HG02970 (cell line): ENCODE results near the gene CYP2J2.
"Not testable (repeated sequence)": the region's sequence is repeated elsewhere in the genome, so short reads cannot be mapped to it uniquely, and the experiment has no call there.

Experiments
- ATAC-seq: cut with Tn5 transposase; IDR thresholded peaks from one replicate; pipeline ENCODE4 v1.9.1; 2021; ENCODE audit warnings: mild to moderate bottlenecking, moderate library complexity, moderate number of reproducible peaks; ENCODE audit not compliant: unreplicated experiment, low FRiP score

The CYP2J2 gene, protein sequence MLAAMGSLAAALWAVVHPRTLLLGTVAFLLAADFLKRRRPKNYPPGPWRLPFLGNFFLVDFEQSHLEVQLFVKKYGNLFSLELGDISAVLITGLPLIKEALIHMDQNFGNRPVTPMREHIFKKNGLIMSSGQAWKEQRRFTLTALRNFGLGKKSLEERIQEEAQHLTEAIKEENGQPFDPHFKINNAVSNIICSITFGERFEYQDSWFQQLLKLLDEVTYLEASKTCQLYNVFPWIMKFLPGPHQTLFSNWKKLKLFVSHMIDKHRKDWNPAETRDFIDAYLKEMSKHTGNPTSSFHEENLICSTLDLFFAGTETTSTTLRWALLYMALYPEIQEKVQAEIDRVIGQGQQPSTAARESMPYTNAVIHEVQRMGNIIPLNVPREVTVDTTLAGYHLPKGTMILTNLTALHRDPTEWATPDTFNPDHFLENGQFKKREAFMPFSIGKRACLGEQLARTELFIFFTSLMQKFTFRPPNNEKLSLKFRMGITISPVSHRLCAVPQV

DNA sequence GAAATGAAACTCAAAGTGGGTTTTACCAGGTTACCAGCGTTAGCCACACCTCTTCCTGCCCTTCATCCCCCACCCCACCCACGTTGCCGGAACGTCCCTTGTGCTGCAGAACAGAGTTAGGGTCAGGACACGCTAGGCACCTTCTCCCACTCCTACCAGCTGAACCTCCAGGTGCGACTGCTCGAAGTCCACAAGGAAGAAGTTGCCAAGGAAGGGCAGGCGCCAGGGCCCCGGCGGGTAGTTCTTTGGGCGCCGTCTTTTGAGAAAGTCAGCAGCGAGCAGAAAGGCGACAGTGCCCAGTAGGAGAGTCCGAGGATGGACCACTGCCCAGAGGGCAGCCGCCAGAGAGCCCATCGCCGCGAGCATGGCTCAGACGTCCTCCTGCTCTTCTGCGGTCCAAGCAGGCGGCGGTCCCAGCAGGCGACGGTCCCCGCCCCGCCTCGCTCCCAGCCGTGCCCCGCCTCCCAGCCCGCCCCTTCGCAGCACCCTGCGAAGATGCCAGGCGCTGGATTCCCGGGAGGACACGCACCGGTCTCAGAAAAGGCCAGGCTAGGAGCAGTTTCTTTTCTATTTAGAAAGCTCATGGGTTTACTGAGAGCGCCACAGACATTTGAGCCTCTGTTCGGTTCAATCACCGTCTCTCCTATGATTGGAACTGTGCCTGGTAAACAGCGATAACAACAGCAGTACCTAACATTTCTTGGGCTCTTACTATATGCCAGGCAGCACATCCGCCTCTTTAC, at the start of gene CYP2J2:
Gene CYP2J2, minus strand, starts transcription at position 393 of the 743 bp plus-strand sequence. Its CDS starts 27 bp downstream, at position 366.
- peak; percentile 64 for ATAC-seq

DNA sequence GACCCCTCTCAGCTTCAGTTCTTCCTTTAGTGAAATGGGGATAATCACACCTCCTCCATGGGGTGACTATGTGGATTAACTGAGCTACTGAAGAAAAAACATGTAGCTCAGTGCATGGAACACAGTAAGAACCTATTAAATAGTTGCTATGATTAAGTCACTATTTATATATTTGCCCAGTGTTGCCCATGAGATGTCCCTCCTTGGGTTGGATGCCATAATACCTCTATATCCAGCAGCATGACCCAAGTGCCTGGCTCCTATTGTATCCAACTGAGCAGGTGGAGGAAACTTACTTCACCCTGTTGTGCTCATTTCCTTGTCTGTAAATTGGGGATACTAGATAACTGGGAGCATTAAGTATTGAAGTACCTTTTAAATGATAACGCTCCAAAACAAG, 47.1 kb upstream of the CYP2J2 start:
- ATAC-seq, result no peak

DNA sequence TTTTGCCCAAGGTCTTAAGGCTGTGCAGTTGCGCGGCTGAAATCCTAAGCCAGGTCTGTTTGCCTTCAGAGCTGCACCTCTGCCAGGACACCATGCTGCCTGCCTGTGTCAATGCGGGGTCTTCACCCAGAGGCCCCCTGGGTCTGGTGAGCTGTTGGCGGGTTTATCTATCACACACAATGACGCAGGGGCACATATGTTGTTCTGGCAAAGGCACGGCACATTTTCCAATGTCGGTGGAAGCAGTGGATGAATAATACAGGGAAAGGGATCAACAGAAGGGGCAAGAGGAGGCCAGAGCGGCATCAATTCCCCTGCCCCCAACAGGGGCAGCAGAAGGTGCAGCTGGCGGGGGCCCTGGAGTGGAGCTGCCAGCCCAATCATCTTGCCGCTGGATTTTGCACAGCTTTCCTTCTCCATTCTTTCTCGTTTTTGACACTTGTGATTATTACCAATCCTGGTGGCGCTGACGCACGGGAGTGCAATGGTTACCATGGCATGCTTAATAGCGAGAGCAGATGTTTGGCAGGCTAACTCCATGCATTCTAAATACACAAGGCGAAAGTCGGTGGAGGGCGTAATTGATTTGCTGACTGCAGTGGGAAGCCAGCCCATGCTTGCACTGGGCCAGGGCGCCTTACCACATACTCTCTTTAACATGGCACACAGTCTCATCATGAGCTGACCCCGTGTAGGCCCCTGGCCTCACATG, 45.8 kb upstream of the CYP2J2 start:
- ATAC-seq, result no peak

GRCh38 chr1:59971464-59971911, 44.9 kb upstream of the CYP2J2 start:
- ATAC-seq, result no peak

DNA sequence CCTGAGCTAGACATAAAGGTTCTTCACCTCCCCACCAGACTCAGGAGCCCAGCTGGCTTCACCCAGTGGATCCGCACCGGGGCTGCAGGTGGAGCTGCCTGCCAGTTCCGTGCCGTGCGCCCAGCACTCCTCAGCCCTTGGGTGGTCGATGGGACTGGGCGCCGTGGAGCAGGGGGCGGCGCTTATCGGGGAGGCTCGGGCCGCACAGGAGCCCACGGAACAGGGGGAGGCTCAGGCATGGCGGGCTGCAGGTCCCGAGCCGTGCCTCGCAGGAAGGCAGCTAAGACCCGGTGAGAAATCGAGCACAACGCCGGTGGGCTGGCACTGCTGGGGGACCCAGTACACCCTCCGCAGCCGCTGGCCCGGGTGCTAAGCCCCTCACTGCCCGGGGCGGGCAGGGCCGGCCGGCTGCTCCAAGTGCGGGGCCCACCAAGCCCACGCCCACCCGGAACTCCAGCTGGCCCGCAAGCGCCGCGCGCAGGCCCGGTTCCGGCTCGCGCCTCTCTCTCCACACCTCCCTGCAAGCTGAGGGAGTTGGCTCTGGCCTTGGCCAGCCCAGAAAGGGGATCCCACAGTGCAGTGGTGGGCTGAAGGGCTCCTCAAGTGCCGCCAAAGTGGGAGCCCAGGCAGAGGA, 43.1 kb upstream of the CYP2J2 start:
- ATAC-seq, result not testable (repeated sequence)

GRCh38 chr1:59968746-59969145, 42.2 kb upstream of the CYP2J2 start:
- ATAC-seq, result not testable (repeated sequence)

- ATAC-seq, result no peak
These were observed 41.2 kb upstream of the CYP2J2 start for GRCh38 chr1:59967780-59968179.

- no peak for ATAC-seq
These were observed 40.6 kb upstream of the CYP2J2 start for GRCh38 chr1:59967141-59967697.

GRCh38 chr1:59952065-59952464, 25.5 kb upstream of the CYP2J2 start:
- no peak for ATAC-seq

DNA sequence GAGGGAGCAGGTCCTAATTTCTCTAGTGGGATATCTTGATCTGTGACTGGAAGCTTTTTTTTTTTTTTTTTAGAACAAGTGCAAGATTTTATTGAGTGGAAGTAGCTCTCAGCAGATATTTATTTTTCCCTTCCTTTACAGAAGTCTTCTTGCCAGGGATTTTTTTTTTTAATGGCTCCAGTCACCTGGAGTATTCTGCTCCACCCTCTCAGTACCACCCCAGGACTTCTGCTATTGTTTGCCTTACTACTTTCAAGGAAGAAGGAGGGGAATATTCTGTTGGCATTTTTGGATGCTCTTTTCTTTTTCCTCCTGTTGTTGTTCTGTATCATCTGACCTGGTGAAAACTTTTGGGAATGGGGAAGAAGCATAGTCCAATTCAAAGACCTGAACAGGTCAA, 23.1 kb upstream of the CYP2J2 start:
- no peak for ATAC-seq

DNA sequence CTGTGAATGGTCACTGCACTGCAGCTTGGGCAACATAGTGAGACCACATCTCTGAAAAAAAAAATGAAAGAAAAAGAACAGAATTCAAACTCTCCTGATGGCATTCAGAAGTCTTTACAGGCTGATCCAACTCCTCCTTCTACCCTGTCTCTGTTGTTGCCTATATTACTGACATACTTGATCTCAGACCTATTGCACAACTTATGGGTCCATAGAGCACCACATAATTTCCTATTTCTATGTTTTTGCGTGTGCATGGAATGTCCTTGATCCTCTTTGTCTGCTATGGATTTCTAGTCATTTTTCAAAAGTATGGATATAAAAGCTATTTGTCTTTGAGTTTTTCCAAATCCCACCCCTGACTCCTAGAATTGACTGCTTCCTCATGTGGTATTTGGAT, 22.4 kb upstream of the CYP2J2 start:
- ATAC-seq, result no peak

GRCh38 chr1:59947047-59947938, 20.7 kb upstream of the CYP2J2 start:
- no peak for ATAC-seq

DNA sequence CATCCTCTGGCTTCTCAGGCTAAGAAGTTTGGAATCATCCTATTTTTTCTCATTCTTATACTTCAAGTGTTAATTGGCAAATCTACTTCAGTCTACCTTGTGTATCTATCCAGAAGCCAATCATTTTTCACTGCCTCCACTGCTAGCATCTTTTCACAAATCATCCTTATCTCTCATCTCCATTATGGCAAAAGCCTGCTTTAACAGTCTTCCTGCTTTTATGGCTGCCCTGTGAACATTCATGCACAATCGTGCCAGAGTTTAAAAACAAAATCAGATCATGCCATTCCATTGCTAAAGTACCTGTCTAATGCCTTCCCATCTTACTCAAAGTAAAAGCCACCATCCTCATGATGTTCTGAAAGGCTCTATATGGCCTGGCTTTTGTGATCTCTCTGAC, 19.2 kb upstream of the CYP2J2 start:
- no peak for ATAC-seq

DNA sequence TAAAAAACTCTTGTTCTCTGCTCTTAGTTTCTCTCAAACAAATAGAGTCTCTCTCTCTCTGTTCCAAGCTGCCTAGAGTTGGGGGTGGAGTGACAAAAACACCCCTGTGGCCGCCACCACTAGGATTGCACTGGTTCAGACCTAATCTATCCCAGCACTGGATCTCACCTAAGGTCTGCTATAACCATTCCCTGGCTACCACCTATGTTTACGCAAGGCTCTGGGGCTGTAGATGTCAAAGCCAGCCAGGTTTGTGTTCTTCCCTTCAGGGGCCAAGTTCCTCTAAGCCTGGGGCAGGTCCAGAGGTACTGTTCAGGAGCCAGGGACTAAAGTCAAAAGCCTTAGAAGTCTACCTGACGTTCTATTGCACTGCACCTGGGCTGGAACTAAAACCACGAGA, 12.8 kb upstream of the CYP2J2 start:
- no peak for ATAC-seq

DNA sequence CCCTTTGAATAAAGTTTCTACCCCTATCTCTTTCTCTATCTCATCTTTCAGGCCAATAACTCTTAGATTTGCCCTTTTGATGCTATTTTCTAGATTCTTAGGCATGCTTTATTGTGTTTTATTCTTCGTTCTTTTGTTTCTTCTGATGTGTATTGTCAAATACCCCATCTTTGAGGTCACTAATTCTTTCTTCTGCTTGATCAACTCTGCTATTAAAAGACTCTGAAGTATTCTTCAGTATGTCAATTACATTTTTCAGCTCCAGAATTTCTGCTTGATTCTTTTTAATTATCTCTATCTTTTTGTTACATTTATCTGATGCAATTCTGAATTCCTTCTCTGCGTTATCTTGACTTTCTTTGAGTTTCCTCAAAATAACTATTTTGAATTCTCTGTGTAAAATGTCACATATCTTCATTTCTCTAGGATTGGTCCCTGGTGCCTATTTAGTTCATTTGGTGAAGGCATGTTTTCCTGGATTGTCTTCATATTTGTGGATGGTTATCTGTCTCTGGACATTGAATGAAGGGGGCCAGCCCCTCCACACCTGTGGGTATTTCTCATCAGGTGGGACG, 11.2 kb upstream of the CYP2J2 start:
- ATAC-seq, result no peak

DNA sequence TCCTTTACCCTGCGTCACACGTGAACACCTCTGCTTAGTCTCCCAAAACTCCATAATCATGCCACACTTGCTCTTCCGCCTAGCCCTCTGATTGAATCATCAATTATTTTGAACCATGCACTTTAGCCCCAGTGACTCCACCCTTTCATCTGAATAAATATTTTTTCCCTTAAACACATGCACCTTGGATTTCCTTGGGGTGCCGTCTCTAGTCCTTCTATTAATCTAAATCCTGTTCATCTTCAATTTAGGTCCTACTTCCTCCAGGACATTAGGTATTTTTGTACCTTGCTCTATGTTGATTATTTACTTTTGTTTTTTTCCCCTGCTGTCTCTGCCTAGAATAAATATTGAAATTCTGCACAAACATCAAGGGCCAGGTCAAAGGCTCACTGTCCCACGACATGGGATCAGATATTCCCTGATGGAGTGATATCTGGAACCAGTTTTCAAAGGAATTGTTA, 9.8 kb upstream of the CYP2J2 start:
- no peak for ATAC-seq

- no peak for ATAC-seq
These were observed 2.4 kb upstream of the CYP2J2 start for GRCh38 chr1:59928996-59929395.

DNA sequence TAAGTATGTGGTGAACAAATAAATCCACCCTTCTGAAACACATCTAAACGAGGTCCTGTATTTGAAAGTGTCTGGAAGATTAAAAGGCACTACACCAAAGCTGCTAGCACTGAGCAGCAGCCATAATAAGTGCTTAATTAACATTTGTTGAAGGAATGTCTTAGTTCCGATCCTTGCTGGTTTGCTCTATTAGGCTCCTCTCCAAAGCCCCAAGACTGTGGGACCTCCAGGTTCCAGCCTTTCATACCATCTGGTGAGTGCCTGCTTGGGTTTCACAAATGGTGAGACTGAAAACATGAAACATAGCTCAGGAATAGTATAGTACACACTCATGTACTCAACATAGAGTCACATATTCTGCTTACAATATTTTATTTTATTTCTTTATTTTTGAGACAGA, 640 bp upstream of the CYP2J2 start:
- peak; percentile 13 for ATAC-seq

DNA sequence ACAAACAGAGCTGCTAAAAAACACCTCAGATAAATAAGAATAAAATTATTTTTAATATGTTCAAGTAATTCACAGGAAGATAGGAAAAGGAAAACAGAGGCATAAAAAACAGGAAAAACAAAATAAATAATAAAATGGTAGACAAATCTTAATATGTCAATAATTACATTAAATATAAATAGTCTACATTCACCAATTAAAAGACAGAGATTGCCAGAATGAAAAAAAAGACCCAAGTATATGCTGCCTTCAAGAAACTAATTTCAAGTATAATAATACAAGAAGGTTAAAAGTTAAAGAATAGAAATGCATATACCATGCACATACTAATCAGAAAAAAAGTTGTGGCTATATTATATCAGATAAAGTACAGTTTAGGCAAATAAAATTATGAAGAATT, 1.9 kb downstream of the CYP2J2 start:
- no peak for ATAC-seq
